SKM-1 treated with dmso at 0.1 percent for 144 hours (cell line): Measurements from ENCODE around the gene ZFP82.

ENCODE experiments used
- DNase-seq: peaks from one replicate; lab custom pipeline; 2025; ENCODE audit not compliant: unreplicated experiment; lab: John Stamatoyannopoulos, UW

ZFP82 gene

GRCh38 chr19:36373638-36374156 lies 44.7 kb downstream of the ZFP82 start:
- no peak for DNase-seq

- no peak for DNase-seq
Measured at GRCh38 chr19:36371886-36372285, 46.6 kb downstream of the ZFP82 start.

GRCh38 chr19:36363845-36364244 lies 54.6 kb downstream of the ZFP82 start:
- no peak for DNase-seq
